Fibroblast of skin of right quadriceps (primary cell): Measurements from ENCODE around the gene FBXO11.

Experiments used
- DNase-seq: peaks from one replicate; pipeline ENCODE4 v3.0.0-alpha.2; 2013

FBXO11 gene

DNA sequence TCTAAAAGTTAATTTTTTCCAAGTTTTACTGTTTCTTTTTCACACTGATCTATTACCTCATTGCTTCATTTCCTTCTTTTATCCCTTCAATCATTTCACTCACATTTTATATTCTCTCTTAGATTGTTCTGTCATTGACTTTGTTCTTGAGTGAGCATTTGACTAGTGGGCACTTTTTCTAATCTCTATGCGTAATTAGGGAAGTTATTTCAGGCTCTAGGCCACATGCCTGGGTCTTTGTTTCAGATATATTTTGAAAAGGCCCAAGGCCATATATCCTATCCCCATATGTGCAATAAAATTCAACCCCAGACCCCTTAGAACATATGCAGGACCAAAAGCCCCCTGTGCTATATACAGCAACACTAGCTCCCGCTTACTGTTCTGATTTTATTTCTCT, 62.1 kb downstream of the FBXO11 start:
- DNase-seq, result no peak

DNA sequence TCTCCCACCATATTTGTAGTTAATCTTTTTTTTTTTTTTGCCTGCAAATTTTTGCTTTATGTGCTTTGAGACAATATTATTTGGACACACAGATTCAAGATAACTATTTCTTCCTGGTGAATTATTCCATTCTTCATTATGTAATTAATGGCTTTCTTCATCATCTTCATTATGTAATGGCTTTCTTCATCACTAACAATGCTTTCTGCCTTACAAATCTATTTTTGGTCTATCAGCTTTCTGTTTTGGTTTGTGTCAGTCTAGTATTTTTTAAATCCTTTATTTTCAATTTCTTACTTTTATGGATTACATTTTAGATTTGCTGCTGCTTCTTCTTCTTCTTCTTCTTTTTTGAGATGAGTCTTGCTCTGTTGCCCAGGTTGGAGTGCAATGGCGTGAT, 62.9 kb downstream of the FBXO11 start:
- no peak for DNase-seq

DNA sequence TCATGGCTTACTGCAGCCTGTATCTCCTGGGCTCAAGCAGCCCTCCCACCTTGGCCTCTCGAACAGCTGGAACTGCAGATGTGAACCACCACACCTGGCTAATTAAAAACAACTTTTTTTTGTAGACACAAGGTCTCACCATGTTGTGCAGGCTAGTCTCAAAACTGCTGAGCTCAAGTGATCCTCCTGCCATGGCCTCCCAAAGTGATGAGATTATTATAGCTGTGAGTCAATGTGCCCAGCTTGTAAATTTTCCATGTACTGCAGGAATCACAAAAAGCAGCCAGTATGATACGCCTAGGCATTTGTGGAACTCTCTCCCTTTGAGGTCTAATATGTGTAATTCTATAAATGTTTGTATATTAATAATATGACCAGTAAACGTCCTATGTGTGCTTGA, 63.5 kb downstream of the FBXO11 start:
- DNase-seq, result no peak

DNA sequence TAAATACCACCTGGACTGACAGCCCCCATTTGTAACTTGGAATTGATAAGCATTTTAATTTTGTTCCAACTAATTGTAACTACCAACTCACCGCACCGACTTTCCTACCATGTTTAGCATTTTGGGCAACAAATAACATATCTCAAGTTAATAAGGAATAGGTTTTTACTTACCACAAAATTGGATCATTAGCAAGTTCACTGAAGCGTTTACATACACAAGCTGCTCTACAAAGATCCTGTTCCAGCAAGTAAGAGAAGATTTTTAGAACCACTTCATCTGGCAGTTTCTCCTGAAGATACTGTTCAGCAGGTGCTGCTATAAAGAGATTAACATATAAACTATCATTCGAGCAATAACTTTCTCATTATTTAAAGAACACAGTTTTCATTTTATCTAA, 67.6 kb downstream of the FBXO11 start:
- DNase-seq, result no peak

DNA sequence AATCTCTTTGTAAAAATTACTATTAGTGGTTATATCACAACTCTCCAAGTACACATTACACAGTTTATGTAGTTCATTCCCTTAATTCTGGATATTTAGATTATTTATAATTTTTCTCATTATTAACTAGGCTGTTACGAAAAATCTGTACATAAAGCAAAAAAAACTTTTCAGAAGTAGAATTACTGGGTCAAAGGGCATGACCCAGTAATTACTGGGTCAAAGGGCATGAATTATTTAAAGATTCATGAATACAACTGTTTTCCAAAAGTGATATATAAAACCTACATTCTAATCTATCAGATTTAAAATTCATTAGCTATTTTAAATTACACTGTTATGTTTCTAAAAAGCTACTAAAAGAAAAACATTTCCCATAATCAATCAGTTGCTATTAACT, 68.0 kb downstream of the FBXO11 start:
- no peak for DNase-seq

DNA sequence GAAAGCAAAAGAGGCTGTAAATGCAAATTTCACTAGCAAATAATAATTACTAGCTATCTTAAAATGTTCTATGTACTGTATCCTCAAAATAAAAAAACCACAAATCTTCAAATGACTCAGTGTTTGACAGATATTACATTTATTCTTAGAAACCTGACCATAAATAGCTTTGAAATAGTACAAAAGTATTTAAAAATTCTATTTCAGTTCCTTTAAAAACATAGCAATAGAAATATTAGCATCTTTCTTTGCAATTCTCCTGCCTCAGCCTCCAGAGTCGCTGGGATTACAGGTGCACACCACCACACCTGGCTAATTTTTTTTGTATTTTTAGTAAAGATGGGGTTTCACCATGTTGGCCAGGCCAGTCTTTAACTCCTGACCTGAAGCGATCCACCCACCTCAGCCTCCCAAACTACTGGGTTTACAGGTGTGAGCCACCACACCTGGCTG, 72.8 kb downstream of the FBXO11 start:
- no peak for DNase-seq

DNA sequence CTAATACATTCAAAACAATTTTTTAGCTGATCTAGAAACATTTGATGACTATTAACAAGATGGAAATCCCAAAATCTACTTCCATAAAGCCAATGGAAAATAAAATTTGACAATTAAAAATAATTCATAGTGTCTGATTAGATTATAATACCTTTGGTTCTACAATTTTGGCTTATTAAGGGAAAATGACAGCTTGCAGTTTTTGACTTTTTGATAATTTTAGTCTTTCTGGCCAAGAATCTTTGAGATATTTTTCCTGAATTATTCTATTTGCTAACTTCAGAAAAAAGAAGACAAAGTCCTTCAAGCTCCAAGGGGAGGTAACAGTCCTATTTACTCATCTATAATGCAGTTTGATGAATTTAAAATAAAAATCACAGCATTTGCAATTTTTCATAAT, 83.8 kb downstream of the FBXO11 start:
- DNase-seq, result no peak

DNA sequence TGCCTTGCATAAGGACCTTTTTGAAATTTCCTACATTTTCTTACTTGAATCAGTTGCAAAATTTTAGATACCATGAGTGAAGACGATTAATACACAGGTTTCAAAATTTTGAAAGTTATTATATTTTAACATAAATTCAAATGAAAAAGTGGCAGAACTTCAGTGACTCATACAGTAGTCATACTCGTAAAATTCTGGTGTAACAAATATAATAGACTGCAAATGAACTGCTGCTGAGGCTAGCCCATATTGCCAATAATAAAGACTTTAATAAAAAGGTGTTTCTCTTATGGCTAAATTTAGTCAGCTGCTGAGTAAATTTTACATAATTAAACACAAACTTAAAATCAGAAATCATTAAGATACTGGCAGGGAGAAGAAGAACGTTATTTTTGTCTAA, 86.5 kb downstream of the FBXO11 start:
- DNase-seq, result no peak

DNA sequence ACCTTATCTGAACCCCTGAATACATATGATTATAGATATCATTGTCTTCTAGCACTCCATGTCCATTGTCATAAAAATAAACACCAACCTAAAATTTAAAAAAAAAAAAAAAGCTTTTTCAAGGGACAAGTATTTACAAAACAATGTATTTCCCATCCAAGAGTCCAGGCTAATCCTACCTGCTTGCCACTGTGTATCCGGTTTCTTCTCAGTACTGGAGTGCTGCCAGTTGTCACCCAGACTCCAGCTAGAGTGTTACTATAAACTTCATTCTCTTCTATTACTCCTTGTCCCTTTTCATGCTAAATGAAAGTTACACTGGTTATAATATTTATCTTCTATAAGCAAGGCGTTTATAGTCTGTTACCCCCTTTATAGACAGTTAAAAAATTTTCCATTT, 87.5 kb downstream of the FBXO11 start:
- DNase-seq, result no peak

DNA sequence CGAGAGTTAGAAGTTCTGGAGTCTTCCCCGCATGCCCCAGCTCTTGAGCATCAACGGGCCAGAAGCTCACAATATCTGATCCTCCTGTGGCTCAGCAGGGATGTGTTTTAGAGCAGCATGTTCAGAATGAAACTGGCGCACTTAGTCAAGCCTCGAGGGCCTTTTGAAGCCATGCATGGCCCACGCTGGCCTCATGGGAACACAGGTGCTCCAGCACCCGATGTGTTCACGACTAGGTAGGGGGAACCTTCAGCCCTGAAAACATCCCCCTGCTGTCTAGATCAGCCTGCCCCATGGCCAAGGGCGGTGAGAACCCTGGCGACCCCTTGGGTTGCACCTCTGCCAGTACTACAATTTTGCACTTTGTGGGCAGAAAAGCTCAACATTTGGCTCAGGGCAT, 90.5 kb downstream of the FBXO11 start:
- no peak for DNase-seq

DNA sequence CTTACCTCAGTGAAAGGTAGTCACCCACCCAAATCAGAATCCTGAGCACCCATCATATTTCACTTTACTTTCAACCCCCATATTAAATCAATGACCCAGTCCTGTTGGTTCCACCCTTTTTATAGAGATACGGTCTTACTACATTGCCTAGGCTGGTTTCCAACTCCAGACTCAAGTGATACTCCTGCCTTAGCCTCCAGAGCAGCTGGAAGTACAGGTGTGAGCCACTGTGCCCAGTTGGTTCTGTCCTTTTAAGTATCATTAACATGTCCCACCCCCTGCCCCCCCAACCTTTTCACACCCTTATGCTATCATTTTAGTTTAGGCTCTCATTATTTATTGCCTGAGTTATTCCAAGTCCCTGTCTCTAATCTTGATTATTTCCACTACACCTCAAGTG, 94.6 kb downstream of the FBXO11 start:
- no peak for DNase-seq

DNA sequence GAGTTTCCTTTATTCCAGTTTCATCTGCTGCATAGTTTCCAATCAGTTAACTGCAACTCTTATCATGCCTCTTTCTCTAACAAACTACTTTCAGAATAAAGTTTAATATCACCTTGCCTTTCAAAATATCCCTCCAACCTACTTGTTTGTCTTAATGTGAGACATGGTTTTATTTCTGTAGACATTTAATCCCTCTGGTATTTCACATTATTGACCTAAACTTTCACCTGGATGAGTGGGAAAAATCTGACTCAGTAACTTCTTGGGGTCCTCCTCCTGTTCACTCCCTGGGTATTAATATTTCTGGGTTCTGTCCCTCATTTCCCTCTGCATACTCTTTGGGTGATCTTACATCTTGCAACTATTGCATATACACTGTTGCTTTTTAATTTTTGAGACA, 95.4 kb downstream of the FBXO11 start:
- DNase-seq, result no peak

DNA sequence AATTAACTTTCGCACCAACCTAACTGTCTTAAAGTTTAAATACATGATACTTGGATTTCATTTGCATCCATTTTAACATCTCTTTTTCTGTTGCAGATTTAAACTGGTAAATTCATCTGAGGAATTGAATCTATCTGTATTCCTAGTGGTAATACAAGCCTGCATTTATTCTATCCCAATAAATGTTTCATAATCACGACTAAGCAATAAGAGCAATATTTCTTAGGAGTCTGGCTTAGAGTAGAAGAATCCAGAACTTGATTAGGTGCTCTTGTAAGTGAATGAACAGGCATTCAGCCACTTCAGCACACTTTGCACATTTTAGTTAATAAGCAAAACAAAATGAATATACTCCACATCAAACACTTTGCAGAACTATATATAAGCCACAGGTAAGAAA, 96.4 kb downstream of the FBXO11 start:
- DNase-seq, result no peak

DNA sequence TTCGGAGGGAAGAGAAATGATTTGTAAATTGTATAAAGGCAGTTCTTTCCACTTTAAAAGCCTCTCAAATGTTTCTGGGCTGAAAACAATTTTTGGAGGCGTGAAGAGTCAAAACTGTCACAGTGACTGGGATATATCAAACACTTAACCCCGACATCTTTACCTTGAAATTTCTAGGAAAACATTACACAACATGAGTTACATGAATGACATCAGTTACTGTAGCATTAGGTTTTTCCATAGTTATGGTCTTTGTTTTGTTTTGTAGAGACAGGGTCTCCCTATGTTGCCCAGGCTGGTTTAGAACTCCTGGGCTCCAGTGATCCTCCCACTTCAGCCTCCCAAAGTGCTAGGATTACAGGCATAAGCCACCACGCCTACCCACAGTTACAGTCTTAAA, 97.7 kb downstream of the FBXO11 start:
- no peak for DNase-seq

DNA sequence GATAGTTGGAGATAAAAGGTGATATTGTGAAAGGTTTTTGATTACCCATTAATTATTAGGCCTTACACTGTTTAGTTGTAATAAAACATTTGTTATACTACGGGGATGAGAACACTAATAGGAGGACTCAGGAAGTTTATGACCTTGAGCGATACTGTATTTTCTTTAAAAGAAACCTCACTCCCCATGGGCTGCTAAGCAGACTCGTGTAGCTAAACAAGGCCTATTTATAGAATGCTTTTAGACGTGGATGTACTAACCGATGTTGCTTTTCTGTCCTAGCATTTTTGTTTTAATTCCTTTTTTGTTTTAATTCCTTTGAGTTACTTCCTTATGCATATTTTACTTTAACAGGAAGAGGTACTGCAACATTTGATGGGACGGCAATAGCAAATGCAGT, 100.4 kb downstream of the FBXO11 start:
- no peak for DNase-seq

DNA sequence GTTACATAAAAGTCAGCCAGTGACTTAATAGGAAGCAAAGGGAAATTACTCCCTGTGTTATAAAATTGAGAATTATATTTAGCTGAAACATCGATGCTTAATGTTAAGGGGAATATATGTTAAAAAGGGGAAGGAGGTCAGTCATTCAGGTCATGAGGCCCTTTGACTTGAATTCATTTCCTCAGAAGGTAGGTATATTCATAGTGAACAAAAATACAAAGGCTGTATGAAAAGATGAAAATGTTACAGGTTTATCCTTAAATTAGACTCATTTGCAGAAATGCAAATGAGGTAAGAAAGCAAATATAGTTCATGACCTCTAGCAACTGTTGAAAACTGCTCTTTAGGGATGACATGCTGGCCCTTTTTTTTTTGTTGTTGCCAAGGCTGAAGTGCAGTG, 102.5 kb downstream of the FBXO11 start:
- no peak for DNase-seq

DNA sequence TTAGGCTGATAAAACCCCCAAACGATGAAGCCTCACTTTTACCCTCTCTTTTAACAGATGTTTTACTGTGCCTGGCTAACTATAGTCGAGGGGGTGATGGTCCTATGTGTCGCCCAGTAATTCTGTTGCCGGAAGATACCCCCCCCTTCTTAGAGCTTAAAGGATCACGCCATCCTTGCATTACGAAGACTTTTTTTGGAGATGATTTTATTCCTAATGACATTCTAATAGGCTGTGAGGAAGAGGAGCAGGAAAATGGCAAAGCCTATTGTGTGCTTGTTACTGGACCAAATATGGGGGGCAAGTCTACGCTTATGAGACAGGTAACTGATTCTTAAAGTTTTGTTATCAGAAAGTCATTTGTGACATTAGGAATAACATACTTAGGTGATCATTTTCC, 102.9 kb downstream of the FBXO11 start:
- no peak for DNase-seq

DNA sequence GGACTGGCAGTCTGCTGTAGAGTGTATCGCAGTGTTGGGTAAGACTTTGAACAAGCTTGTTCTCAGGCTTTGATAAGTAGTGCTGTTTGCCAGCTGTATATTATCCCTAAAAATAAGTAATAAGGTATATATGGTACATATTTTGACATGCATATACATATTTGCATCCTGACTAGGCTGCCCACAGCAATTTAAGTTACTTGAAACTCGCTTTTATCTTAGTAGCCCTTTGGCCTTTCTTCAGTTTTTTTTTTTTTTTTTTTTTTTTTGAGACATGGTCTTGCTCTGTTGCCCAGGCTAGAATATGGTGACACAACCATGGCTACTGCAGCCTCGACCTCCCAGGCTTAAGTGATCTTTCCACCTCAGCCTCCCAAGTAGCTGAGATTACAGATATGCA, 105.2 kb downstream of the FBXO11 start:
- DNase-seq, result no peak

DNA sequence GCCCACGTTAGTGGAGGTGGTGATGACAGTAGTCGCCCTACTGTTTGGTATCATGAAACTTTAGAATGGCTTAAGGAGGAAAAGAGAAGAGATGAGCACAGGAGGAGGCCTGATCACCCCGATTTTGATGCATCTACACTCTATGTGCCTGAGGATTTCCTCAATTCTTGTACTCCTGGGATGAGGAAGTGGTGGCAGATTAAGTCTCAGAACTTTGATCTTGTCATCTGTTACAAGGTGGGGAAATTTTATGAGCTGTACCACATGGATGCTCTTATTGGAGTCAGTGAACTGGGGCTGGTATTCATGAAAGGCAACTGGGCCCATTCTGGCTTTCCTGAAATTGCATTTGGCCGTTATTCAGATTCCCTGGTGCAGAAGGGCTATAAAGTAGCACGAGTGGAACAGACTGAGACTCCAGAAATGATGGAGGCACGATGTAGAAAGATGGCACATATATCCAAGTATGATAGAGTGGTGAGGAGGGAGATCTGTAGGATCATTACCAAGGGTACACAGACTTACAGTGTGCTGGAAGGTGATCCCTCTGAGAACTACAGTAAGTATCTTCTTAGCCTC, 107.2 kb downstream of the FBXO11 start:
- DNase-seq, result no peak

DNA sequence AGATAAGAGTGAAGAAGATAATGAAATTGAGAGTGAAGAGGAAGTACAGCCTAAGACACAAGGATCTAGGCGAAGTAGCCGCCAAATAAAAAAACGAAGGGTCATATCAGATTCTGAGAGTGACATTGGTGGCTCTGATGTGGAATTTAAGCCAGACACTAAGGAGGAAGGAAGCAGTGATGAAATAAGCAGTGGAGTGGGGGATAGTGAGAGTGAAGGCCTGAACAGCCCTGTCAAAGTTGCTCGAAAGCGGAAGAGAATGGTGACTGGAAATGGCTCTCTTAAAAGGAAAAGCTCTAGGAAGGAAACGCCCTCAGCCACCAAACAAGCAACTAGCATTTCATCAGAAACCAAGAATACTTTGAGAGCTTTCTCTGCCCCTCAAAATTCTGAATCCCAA, 107.7 kb downstream of the FBXO11 start:
- DNase-seq, result no peak

DNA sequence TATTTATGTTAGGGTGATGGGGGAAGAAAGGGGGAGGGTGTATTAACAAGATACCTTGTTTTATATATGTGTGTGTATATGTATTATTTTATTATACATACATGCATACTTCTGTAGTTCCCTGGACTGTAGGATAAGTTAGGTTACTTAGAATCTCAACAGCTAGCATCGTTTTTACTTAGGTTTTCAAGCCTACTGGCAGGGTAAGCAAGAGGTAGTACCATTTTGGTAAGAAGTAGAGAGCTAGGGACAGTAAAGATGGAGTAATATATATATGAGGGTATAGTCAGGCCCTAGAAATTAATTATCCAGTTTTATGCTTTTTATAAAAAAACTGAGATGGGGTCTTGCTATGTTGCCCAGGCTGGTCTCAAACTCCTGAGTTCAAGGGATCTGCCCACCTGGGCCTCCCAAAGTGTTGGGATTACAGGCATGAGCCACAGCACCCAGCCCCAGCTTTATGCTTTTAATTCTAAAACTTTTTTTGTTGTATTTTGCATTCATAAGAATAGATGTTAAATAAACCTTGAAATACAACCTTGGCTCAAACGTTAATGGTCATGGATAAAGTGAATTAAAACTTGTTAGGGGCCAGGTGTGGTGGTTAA, 110.1 kb downstream of the FBXO11 start:
- no peak for DNase-seq

DNA sequence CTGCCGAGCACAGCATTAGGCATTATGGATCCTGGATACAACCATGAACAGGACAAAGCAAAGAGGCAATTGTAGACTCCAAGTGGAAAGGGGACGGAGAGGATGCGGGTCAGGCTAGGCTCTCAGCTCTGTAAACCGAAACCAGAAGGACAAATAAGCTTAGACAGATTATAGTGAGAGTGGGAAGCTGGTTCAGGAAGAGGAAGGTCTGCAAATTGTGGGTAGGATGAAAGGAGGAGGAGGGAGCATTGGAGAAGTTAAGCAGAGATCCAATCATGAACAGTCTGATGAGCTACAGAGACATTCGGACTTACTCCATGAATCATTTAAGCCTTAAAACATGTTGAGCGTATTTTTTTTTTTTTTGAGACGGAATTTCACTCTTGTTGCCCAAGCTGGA, 120.3 kb downstream of the FBXO11 start:
- no peak for DNase-seq

DNA sequence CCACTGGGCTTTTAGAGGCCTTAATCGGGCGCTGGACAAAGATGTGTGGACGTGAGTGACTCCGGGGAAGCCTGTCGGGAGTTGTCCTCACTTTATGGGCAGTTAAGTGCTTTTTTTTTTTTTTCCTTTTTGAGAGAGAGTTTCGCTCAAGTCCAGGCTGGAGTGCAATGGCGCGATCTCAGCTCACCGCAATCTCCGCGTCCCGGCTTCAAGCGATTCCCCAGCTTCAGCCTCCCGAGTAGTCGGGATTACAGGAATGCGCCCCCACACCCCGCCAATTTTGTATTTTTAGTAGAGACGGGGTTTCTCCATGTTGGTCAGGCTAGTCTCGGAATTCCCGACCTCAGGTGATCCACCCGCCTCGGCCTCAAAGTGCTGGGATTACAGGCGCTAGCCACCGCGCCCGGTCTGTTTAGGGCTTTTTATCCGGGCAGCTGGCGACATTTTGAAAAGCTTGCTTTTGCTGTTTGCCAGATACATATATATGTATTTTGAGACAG, 121.9 kb downstream of the FBXO11 start:
- peak; percentile 11 for DNase-seq

DNA sequence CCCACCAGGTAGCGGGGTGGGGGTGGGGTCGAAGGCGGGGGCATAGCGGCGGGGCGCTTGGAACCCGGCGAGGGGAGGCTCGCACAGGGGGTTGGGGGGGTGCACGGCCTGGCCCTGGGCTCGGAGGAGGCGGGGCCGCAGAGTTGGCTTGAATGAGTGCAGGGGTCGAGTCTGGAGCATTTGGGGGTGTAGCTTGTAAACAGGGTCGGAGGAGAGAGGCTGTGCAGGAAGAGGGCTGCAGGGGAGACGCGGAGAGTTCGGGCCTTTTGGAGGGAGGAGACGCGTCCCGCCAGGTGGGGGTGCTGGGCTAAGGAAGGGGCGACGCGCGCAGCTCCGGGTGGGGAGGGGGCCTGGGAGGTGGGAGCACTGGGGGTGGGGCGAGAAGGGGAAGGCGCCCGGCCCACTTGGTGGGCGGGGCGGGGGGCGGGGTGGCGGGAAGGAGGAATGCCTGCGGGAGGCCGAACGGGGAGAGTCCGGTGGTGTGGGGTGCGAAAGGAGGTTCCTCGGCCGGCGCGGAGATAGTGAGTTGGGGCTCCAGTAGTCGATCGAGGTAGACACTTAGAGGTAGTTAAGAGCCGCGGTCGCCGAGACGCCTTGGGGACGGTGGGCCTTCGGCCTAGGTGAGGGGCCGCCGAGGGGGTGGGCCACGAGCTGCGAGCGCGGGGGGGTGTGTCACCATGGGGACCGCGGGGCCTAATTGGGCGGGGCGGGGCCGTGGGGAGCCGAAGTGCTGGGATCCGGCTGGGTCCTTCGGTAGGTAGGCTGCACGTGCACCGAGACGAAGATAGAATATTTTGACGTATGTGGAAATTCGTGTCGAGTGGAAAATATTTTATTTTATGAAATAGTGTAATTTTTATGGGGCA, 122.6 kb downstream of the FBXO11 start:
- DNase-seq, result peak; percentile 54
